ENCODE data around the gene DPF3. TPM values are rescaled to one million over a fixed set of nuclear protein-coding genes. Genes with fewer than 3 reads are reported as not detected.

The DPF3 gene
- total RNA-seq, 1 experiment from 2014 or later: not detected

GRCh38 chr14:72652179-72652578, 241.7 kb downstream of the DPF3 start:
- Histone ChIP-seq H3K4me2 (no peak overlapping the region), H4K20me1 (ENCODE audit: insufficient read depth) (no peaks in the 10 kb centered on the region), H3K36me3 (ENCODE audit: low read depth) (no peaks in the 10 kb centered on the region), H3K27me3 (ENCODE audit: insufficient read depth, low read depth) (peaks cover 80% of the 10 kb centered on the region), H3K9me3 (ENCODE audit: insufficient read depth, low read depth) (no peaks in the 10 kb centered on the region), H3K79me2 (ENCODE audit: low read depth) (no peaks in the 10 kb centered on the region), H3K4me1 (replicated peaks; ENCODE audit: insufficient read depth) (no peaks in the 10 kb centered on the region), H3F3A (ENCODE audit: insufficient read depth, low read depth) (no peaks in the 10 kb centered on the region), H3K27ac (no peak overlapping the region), H3K4me3 (no peak overlapping the region), H3K9me2 (ENCODE audit: insufficient read depth) (no peaks in the 10 kb centered on the region), H2AFZ (no peak overlapping the region)
- DNase-seq: no peak
- ChIA-PET CTCF (no interaction called here), POLR2A (ENCODE audit: unreplicated experiment) (no interaction called here)
- intact Hi-C loops (cut with micrococcal nuclease; ENCODE audit: unreplicated experiment): no loop called here
- BruUV-seq (replicated peaks): no TSS peak
- no peak for TF ChIP-seq EZH2 (IDR thresholded peaks at IDR 0.05; ENCODE audit: low read depth)
- TF ChIP-seq CTCF (conservative IDR thresholded peaks at IDR 0.05): no peak

GRCh38 chr14:72651714-72652113, 242.2 kb downstream of the DPF3 start:
- no peak for TF ChIP-seq CTCF (conservative IDR thresholded peaks at IDR 0.05)
- no peak for TF ChIP-seq EZH2 (IDR thresholded peaks at IDR 0.05; ENCODE audit: low read depth)
- Histone ChIP-seq H3K4me2 (no peak overlapping the region), H2AFZ (no peak overlapping the region), H3K9me2 (ENCODE audit: insufficient read depth) (no peaks in the 10 kb centered on the region), H3K4me1 (replicated peaks; ENCODE audit: insufficient read depth) (no peaks in the 10 kb centered on the region), H3K4me3 (no peak overlapping the region), H3K9me3 (ENCODE audit: insufficient read depth, low read depth) (no peaks in the 10 kb centered on the region), H3K36me3 (ENCODE audit: low read depth) (no peaks in the 10 kb centered on the region), H3F3A (ENCODE audit: insufficient read depth, low read depth) (no peaks in the 10 kb centered on the region), H3K27me3 (ENCODE audit: insufficient read depth, low read depth) (peaks cover 84% of the 10 kb centered on the region), H4K20me1 (ENCODE audit: insufficient read depth) (no peaks in the 10 kb centered on the region), H3K27ac (no peak overlapping the region), H3K79me2 (ENCODE audit: low read depth) (no peaks in the 10 kb centered on the region)
- intact Hi-C loops (cut with micrococcal nuclease; ENCODE audit: unreplicated experiment): no loop called here
- CTCF ChIA-PET: no interaction called here
- no TSS peak for BruUV-seq (replicated peaks)
- DNase-seq: no peak
- POLR2A ChIA-PET (ENCODE audit: unreplicated experiment): no interaction called here

GRCh38 chr14:72651081-72651480, 242.8 kb downstream of the DPF3 start:
- Histone ChIP-seq H3K27ac (no peak overlapping the region), H3F3A (ENCODE audit: insufficient read depth, low read depth) (no peaks in the 10 kb centered on the region), H4K20me1 (ENCODE audit: insufficient read depth) (no peaks in the 10 kb centered on the region), H3K9me2 (ENCODE audit: insufficient read depth) (no peaks in the 10 kb centered on the region), H3K4me2 (no peak overlapping the region), H3K4me1 (replicated peaks; ENCODE audit: insufficient read depth) (no peaks in the 10 kb centered on the region), H3K27me3 (ENCODE audit: insufficient read depth, low read depth) (peaks cover 84% of the 10 kb centered on the region), H3K36me3 (ENCODE audit: low read depth) (no peaks in the 10 kb centered on the region), H3K9me3 (ENCODE audit: insufficient read depth, low read depth) (no peaks in the 10 kb centered on the region), H3K79me2 (ENCODE audit: low read depth) (no peaks in the 10 kb centered on the region), H3K4me3 (no peak overlapping the region), H2AFZ (no peak overlapping the region)
- intact Hi-C loops (cut with micrococcal nuclease; ENCODE audit: unreplicated experiment): no loop called here
- BruUV-seq (replicated peaks): no TSS peak
- no peak for DNase-seq
- no peak for TF ChIP-seq EZH2 (IDR thresholded peaks at IDR 0.05; ENCODE audit: low read depth)
- no peak for TF ChIP-seq CTCF (conservative IDR thresholded peaks at IDR 0.05)
- CTCF ChIA-PET: no interaction called here
- POLR2A ChIA-PET (ENCODE audit: unreplicated experiment): no interaction called here
